NT2/D1 (cell line): ENCODE measurements around the gene PACSIN2.
"Not testable (repeated sequence)": the region's sequence is repeated elsewhere in the genome, so short reads cannot be mapped to it uniquely, and the experiment has no call there.

Experiments
- DNase-seq: peaks from one replicate; pipeline ENCODE4 v3.0.0-alpha.2; 2011; ENCODE audit warnings: low read depth, low spot score
- H3K27me3 ChIP-seq: 2 replicates; pipeline ENCODE4 v1.6.0; 2011; ENCODE audit warnings: mild to moderate bottlenecking; ENCODE audit not compliant: insufficient read length, insufficient read depth
- H3K36me3 ChIP-seq: 2 replicates; pipeline ENCODE4 v1.6.1; 2011; ENCODE audit warnings: mild to moderate bottlenecking, low read length, mixed read lengths; ENCODE audit not compliant: insufficient read depth, insufficient read length
- H3K4me1 ChIP-seq: 2 replicates; pipeline ENCODE4 v1.5.1; 2011; ENCODE audit not compliant: insufficient read depth, insufficient read length
- H3K4me3 ChIP-seq: 2 replicates; pipeline ENCODE4 v1.5.1; 2011; ENCODE audit warnings: low read depth; ENCODE audit not compliant: insufficient read length
- H3K9ac ChIP-seq: 2 replicates; pipeline ENCODE4 v1.6.0; 2011; ENCODE audit warnings: low read depth; ENCODE audit not compliant: insufficient read length
- H3K9me3 ChIP-seq: 2 replicates; pipeline ENCODE4 v1.5.1; 2011; ENCODE audit warnings: mild to moderate bottlenecking, low read length; ENCODE audit not compliant: insufficient read depth
- SUZ12 ChIP-seq: IDR thresholded peaks from 2 replicates; pipeline ENCODE4 v1.6.1; 2011; ENCODE audit not compliant: insufficient read length, insufficient read depth; ENCODE audit errors: extremely low read depth
- YY1 ChIP-seq: IDR thresholded peaks from 2 replicates; pipeline ENCODE4 v1.6.1; 2011; ENCODE audit not compliant: insufficient read length, insufficient read depth
- ZNF274 ChIP-seq: IDR thresholded peaks from 2 replicates; pipeline ENCODE4 v1.6.1; 2011; ENCODE audit warnings: mild to moderate bottlenecking, low read depth, low read length

Gene PACSIN2

DNA sequence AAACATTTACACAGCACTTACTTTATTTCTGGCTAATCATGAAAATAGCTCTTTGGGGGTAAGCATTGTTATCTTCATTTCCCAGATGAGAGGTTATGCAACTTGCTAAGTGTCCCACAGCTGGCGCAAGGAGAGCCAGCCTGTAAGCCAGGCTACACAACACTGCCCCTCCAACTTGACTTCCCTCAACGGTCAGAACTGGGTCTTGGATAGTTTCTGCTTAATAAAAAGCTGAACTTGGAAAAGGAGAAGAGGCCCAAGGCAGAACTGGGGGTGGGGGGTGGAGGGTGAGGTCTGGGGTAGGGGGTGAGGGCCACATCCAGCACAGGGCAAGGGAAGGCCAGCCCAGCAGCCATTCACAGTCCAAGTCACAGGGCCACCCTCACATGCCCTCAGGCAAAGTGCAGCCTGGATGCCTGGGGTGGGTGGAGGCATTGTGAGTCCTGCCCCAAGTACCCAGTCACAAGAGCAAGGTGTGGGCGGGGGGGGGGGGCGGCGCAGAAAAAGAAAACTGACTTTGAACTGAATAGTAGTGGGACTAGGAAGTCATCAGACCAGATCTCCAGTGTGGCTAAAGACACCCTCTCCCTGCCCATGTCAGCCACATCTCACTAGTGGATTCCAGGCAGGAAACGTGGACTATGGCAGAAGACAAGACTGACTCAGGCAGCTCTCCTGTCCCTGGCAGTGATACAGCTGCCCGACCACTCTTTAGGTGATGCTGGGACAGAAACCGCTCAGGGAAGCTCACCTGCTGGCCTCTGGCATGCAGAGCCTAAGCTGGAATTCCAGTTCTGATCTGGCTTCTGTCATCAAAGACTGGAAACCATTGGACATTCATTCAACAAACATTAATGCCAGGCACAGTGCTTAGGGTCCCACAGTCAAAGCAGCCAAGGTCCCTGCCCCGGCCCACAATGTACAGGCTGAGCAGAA lies 52.4 kb downstream of the PACSIN2 start:
- no peak overlapping the region for H3K9ac ChIP-seq
- peaks cover 9% of the 10 kb centered on the region for H3K36me3 ChIP-seq
- H3K9me3 ChIP-seq: no peaks in the 10 kb centered on the region
- peaks cover 10% of the 10 kb centered on the region for H3K4me1 ChIP-seq
- no peak for DNase-seq
- H3K4me3 ChIP-seq: no peak overlapping the region
- TF ChIP-seq YY1 (no peak), SUZ12 (no peak), ZNF274 (no peak)
- no peaks in the 10 kb centered on the region for H3K27me3 ChIP-seq

DNA sequence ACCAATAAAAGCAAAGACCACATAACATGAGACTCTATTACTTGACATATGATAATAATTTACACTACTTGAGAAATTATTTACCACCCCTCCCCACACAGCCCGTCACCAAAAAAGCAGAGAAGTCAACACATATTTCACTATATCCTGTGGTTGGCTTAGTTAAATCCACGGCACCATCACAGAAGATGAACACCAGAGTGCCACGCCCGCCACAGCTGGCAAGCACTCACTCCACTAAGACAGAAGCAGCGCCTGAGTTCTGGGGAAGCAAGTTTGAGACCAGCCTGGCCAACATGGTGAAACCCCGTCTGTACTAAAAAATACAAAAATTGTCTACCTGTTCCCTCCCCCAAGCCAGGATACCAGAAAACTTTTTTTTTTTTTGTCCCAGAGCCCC lies 53.1 kb downstream of the PACSIN2 start:
- no peaks in the 10 kb centered on the region for H3K27me3 ChIP-seq
- DNase-seq: no peak
- peaks cover 10% of the 10 kb centered on the region for H3K4me1 ChIP-seq
- H3K9me3 ChIP-seq: no peaks in the 10 kb centered on the region
- H3K36me3 ChIP-seq: peaks cover 9% of the 10 kb centered on the region
- TF ChIP-seq ZNF274 (no peak), SUZ12 (no peak), YY1 (no peak)
- no peak overlapping the region for H3K9ac ChIP-seq
- H3K4me3 ChIP-seq: no peak overlapping the region

DNA sequence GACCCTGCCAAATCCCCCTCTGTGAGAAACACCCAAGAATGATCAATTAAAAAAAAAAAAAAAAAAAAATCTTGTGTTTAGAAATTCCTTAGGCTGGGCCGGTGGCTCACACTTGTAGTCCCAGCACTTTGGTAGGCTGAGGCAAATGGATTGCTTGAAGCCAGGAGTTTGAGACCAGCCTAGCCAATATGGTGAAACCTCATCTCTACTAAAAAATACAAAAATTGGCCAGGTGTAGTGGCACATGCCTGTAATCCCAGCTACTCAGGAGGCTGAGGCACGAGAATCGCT lies 53.6 kb downstream of the PACSIN2 start:
- DNase-seq, H3K9me3 ChIP-seq, H3K27me3 ChIP-seq, H3K9ac ChIP-seq, H3K4me3 ChIP-seq, H3K36me3 ChIP-seq: not testable (repeated sequence)
- peaks cover 10% of the 10 kb centered on the region for H3K4me1 ChIP-seq

DNA sequence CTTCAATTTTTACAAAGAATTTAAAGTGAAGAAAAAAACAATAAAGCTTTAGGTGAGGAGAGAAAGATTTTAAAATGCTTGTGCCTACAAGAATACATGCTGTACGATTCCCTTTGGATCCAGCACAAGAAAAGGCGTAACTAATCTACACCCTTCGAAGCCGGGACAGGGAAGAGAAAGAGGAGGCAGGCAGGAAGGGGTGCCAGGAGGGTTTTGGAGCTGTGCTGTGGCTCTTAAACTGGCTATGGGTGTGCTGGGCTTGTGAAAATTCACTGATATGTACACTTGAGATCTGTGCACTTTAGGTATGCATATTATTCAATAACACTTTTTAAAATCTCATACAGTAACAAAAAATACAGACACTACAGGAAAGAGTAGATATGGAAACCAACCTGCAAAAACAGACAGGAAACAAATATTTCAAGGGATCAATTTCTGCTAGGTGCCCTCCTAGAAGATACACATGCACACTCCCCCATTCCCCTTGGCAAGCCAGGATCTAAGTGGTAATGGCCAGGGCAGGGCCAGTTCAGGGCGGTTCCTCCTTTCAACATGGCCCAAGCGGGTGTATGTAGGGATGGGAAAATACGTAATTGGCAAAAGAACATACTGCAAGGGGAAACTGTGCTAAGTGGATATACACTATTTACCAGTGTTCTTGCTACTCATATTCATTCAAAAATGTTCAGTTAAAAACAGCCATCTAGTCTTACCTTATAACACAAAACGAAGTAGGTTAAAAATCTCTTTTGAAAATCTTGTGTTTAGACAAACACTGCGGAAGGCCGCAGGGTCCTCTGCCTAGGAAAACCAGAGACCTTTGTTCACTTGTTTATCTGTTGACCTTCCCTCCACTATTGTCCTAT lies 54.2 kb downstream of the PACSIN2 start:
- Histone ChIP-seq H3K27me3 (no peaks in the 10 kb centered on the region), H3K4me1 (peaks cover 10% of the 10 kb centered on the region), H3K9ac (no peak overlapping the region), H3K36me3 (peaks cover 9% of the 10 kb centered on the region), H3K9me3 (no peaks in the 10 kb centered on the region), H3K4me3 (no peak overlapping the region)
- TF ChIP-seq YY1 (no peak), ZNF274 (no peak), SUZ12 (no peak)
- no peak for DNase-seq

DNA sequence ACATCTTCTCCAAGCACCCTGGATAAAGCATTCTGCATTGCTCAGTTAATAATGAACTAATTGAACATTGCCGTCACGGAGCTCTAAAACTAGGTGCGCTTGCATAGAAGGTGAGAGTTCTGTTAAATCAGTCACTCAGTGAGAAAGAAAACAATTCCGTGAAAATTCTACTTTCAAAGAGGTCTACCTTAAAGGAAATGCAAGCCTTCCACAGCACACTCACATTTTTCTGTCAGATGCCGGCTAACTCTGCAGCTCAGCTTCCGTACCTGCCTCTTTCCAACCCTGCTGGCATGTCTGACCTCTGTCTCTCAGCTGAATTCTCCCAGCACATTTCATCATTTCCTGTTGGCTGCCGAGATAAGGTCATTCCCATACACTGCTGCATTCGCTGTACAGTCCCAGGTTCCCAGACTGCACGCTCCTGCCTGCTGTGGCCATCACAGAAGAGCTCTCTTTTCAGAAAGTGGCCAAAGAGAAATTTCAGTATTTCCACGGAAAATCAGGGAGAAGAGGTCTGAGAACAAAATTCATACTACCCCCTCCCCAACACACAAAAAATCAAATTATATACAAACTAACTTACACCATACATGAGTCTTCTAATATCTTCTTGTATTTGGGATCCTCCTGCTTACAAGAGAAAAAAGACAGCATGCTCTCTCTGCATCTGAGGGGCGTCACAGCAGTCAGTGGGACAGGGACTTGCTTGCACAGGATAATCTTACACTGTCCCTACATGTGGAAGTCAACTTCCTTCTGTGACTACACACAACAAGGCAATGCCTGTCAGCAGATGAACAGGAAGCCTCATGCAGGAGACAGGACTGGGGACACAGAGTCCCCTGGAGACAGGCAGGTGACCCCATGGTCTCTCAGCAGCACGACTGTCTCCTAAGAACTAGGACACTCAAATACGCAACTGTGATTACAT lies 55.1 kb downstream of the PACSIN2 start:
- H3K4me3 ChIP-seq: no peak overlapping the region
- H3K36me3 ChIP-seq: peaks cover 6% of the 10 kb centered on the region
- peaks cover 10% of the 10 kb centered on the region for H3K4me1 ChIP-seq
- no peak for TF ChIP-seq YY1
- TF ChIP-seq SUZ12: no peak
- TF ChIP-seq ZNF274: no peak
- H3K27me3 ChIP-seq: no peaks in the 10 kb centered on the region
- no peak overlapping the region for H3K9ac ChIP-seq
- no peaks in the 10 kb centered on the region for H3K9me3 ChIP-seq
- no peak for DNase-seq

DNA sequence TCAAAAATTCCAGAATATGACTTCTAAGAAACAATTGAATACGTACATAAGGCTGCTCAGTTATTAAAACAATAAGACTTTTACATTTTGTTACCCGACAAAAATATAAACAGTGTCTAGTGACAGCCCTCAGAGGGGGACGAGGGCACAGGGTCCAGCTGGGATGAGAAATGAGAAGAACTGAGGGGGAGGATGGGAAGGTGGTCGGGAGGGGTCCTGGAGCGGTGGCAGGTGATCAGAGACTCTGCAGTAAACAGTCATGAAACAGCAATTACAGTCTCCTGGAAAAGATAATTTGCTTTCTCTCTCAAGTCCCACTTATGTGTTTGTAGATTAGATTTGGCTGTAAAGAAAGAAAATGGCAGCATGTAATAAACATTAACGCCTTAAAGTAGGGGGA lies 56.0 kb downstream of the PACSIN2 start:
- H3K4me1 ChIP-seq: peaks cover 10% of the 10 kb centered on the region

More for the DNA sequence above, 56.0 kb downstream of the PACSIN2 start:
- Histone ChIP-seq H3K36me3 (peaks cover 2% of the 10 kb centered on the region), H3K9me3 (no peaks in the 10 kb centered on the region), H3K27me3 (no peaks in the 10 kb centered on the region), H3K4me3 (no peak overlapping the region), H3K9ac (no peak overlapping the region)
- DNase-seq: no peak
- TF ChIP-seq ZNF274: no peak
- TF ChIP-seq YY1: no peak
- no peak for TF ChIP-seq SUZ12
